HFF-Myc (cell line): ENCODE results near the gene TADA2A.

Experiments used
- DNase-seq: peaks from one replicate; pipeline ENCODE4 v3.0.0-alpha.2; 2011; ENCODE audit warnings: low read depth; ENCODE audit errors: extremely low read depth
- H3K4me3 ChIP-seq: replicated peaks from 2 replicates; pipeline ENCODE4 v1.5.1; 2011; ENCODE audit warnings: low read depth, mild to moderate bottlenecking, control low read depth, low read length
- CTCF ChIP-seq: IDR thresholded peaks from 2 replicates; pipeline ENCODE4 v1.5.1; 2012; ENCODE audit warnings: mild to moderate bottlenecking, low read depth, low read length, control low read depth; ENCODE audit errors: missing control alignments

Gene TADA2A

GRCh38 chr17:37512442-37513068 is 105.9 kb downstream of the TADA2A start:
- H3K4me3 ChIP-seq = no peak overlapping the region
- no peak for DNase-seq
- no peak for TF ChIP-seq CTCF

GRCh38 chr17:37513711-37514110 is 107.0 kb downstream of the TADA2A start:
- no peak overlapping the region for H3K4me3 ChIP-seq
- no peak for TF ChIP-seq CTCF
- DNase-seq = no peak

GRCh38 chr17:37516127-37516571 is 109.5 kb downstream of the TADA2A start:
- no peak for TF ChIP-seq CTCF
- DNase-seq = no peak
- H3K4me3 ChIP-seq = no peak overlapping the region

- no peak for TF ChIP-seq CTCF
- H3K4me3 ChIP-seq = no peak overlapping the region
- DNase-seq = no peak
Observed at GRCh38 chr17:37517881-37518280, 111.2 kb downstream of the TADA2A start.

GRCh38 chr17:37518826-37519225 is 112.1 kb downstream of the TADA2A start:
- no peak overlapping the region for H3K4me3 ChIP-seq
- no peak for DNase-seq
- no peak for TF ChIP-seq CTCF

GRCh38 chr17:37519251-37519985 is 112.7 kb downstream of the TADA2A start:
- no peak for TF ChIP-seq CTCF
- no peak overlapping the region for H3K4me3 ChIP-seq
- peak; percentile 55 for DNase-seq
